GM19328 (cell line): Measurements from ENCODE around the gene TTC36.
A peak's percentile ranks its signal among the peaks of the same experiment; 100 is the strongest.
"Not testable (repeated sequence)": the region's sequence is repeated elsewhere in the genome, so short reads cannot be mapped to it uniquely, and the experiment has no call there.

ENCODE experiments used
- ATAC-seq: cut with Tn5 transposase; IDR thresholded peaks from one replicate; pipeline ENCODE4 v1.9.1; 2021; ENCODE audit warnings: mild to moderate bottlenecking, moderate library complexity; ENCODE audit not compliant: unreplicated experiment

Gene TTC36

DNA sequence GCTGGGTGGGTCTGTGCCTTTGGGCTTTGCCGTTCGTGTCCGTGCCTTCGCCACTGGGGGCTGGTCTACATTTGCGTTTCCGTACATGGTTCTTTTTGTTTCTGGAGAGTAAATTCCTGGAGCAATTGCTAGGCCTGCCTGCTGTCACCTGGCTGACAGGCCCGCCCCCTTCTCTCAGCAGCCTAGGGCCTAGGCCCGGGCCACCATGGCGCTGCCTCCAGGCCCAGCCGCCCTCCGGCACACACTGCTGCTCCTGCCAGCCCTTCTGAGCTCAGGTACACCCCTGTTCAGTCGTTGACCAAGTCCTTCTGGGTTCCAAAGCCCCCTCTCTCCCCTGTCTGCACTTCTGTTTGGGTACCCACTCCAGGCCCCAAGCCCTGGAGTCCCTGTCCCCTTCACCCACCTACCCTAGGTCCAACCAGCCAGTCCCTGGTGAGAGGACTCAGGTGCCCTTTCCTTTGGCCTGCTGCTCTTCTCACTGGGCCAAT lies 4.4 kb downstream of the TTC36 start:
- no peak for ATAC-seq

GRCh38 chr11:118532091-118532490 lies 4.8 kb downstream of the TTC36 start:
- ATAC-seq: no peak

- no peak for ATAC-seq
Observed at GRCh38 chr11:118532852-118533768, 5.8 kb downstream of the TTC36 start.

GRCh38 chr11:118533769-118534729 lies 6.8 kb downstream of the TTC36 start:
- no peak for ATAC-seq

- ATAC-seq: no peak
Observed at GRCh38 chr11:118535261-118535660, 8.0 kb downstream of the TTC36 start.

GRCh38 chr11:118536726-118537125 lies 9.5 kb downstream of the TTC36 start:
- no peak for ATAC-seq

GRCh38 chr11:118537409-118537980 lies 10.2 kb downstream of the TTC36 start:
- ATAC-seq: no peak

DNA sequence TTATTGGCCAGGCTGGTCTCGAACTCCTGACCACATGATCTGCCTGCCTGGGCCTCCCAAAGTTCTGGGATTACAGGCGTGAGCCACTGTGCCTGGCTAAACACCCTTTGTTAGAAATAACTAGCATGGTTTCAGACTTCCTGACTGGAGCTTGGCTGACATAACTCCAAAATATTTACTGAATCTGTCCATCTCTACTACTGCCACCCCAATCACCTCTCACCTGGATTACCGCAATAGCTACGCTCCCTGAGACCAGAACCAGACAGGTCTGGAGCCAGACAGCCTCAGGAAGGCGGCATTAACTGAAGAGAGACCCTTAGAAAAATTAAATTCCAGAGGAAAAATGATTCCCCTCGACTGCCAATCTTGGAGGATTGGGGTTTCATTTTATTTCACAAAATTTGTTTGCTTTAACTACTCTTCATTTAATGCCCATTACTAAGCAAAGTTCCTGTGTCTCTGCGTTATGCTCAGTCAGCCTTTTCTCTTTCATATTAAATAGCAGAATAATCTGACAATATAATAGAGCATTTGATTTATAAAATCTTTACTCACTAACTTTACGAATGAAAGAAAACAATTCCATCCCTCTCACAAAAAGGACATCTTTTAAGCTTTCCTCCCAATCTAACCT lies 16.9 kb downstream of the TTC36 start:
- no peak for ATAC-seq

- no peak for ATAC-seq
Observed at GRCh38 chr11:118544647-118545010, 17.4 kb downstream of the TTC36 start.

DNA sequence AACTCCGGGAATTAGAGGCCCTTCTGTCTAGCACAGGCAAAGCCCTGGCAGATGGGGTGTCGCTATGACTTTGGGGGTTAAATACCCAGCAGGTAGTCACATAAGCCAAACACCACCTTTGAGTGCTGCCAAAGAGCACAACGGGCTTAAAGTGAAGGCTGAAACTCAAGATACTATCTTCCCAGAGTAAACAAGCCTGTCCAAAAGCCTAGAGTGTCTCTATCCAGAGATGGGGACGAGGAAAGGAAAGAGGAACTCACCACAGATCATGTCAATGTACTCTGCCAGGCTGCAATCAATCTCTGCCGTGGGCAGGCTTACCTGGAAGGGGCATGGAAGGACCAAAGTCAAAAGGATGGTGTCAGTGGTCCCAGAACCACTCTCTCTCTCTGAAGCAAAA lies 18.3 kb downstream of the TTC36 start:
- ATAC-seq: no peak

DNA sequence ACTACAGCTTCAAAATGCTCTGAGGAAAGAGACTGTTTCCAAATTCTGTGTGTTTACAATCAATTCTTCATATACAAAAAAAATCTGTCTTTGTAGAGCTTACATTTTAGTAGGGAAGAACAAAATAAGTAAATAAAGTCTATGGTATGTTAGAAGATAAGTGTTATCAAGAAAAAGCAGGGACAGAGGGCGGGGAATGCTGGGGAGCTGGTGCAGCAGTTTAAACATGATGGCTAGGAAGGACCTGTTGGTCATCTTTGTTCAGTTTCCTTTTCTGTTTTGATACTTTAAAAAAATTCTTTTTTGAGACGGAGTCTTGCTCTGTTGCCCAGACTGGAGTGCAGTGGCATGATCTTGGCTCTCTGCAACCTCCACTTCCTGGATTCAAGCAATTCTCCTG lies 19.9 kb downstream of the TTC36 start:
- no peak for ATAC-seq

GRCh38 chr11:118552341-118552740 lies 25.1 kb downstream of the TTC36 start:
- no peak for ATAC-seq

- no peak for ATAC-seq
Observed at GRCh38 chr11:118560806-118561205, 33.5 kb downstream of the TTC36 start.

- no peak for ATAC-seq
Observed at GRCh38 chr11:118565051-118565450, 37.8 kb downstream of the TTC36 start.

GRCh38 chr11:118569670-118570069 lies 42.4 kb downstream of the TTC36 start:
- no peak for ATAC-seq

DNA sequence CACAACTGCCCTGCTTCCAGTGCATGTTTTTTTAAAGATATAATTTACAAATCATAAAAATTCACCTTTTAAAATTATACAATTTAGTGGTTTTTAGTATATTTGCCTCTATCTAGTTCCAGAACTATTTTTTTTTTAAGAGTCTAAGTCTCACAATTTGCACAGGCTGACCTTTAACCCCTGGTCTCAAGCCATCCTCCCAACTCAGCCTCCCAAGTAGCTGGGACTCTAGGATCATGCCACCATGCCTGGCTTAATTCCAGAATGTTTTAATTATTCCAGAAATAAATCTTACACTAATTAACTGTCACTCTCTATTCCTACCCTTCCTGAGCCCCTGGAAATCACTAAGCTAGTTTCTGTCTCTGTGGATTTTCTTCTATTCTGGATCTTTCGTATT lies 43.5 kb downstream of the TTC36 start:
- no peak for ATAC-seq

DNA sequence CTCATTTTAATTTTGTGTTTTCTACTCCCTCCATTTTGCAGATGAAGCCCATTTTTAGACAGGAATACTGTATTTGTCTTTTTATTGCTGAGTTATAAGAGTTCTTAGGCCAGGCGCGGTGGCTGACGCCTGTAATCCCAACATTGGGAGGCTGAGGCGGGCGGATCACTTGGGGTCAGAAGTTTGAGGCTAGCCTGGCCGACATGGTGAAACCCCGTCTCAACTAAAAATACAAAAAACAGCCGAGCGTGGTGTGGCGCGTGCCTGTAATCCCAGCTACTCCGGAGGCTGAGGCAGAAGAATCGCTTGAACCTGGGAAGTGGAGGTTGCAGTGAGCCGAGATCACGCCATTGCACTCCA lies 44.4 kb downstream of the TTC36 start:
- not testable (repeated sequence) for ATAC-seq

DNA sequence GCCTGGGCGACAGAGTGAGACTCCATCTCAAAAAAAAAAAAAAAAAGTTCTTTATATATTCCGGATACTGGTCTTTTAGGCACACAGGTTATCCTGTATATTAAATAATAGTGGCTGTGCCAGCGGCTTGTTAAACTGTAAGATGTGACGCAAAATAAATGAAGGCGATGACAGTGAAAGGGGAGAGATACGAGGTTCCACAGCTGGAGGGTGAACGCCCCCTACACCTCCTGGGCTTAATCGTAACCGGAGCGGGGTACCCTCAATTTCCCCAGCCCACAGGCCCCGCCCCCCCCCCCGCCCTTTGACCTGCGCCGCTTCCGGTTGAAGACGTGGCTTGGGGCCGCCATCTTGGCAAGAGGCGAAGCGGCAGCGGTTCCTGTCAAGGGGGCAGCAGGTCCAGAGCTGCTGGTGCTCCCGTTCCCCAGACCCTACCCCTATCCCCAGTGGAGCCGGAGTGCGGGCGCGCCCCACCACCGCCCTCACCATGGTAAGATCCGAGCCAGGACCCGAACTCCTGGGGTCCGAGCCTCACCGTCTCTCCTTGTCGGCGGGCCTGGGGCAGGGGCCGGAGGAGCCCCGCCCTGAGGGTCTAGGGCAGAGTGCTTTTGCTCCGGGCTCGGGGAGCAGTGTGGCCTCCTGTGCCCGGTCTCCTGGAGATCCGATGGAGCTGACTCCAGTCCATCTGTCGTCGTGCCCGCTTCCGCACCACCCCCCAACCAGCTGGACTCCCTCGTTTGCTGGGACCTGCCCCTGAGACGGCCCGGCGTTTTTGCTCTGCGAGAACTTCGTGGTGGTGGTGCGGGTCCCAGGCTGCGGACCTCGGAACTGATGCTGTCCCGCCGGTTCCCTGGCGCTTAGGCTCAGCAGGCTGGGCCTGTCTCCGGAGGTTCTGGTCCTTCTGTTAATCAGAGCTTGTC lies 45.0 kb downstream of the TTC36 start, which contains the start of gene ARCN1:
TSS of gene ARCN1 (plus strand) at position 349 of the 920 bp plus-strand sequence. CDS start at position 488, 139 bp downstream.
- peak; percentile 67 for ATAC-seq

DNA sequence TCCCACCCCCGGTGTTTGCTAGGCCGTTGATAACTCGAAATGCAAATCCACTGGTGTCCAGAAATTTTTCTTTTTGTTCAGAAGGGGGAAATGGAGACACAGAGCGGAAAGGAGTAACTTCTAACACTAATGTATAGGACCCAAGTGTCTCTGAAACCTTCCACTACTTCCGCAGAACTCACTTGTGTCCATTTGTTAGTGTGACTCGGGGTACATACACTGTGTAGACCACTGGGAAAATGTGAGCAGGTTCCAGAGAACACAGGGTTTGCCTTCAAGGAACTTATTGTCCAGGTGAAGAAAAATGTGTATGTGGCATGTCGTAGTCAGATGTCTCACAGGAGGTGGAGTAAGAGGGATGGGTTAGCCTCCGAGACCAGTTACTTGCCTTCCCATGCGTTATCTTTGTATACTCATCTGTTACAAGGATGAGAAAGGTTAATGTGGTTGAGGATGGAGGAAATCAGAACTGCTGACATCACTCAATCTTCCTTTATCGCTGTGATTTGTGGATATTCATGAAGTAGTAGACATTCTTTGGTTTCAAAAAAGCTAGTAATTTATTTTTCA lies 45.8 kb downstream of the TTC36 start:
- peak; percentile 24 for ATAC-seq
